Activated CD4-positive, alpha-beta memory T cell treated with anti-CD3 and anti-CD28 coated beads, Interleukin-2, amount 10 ng/mL, durations not matched to agents 7 days and 5 days (primary cell): Measurements from ENCODE around the gene KIAA0586. TPM values are rescaled to one million over a fixed set of nuclear protein-coding genes. Genes with fewer than 3 reads are reported as not detected.
"Not testable (repeated sequence)": the region's sequence is repeated elsewhere in the genome, so short reads cannot be mapped to it uniquely, and the experiment has no call there.

Experiments
- CTCF ChIA-PET: fragments of 350-600 bp; sonication (Branson Sonifier 250); formaldehyde crosslinking; loops from one replicate; lab custom pipeline; 2021; ENCODE audit warnings: antibody characterized with exemption, inconsistent platforms; lab: Charles Lee
- POLR2A ChIA-PET: fragments of 350-600 bp; sonication (Branson Sonifier 250); formaldehyde crosslinking; loops from one replicate; lab custom pipeline; 2021; ENCODE audit warnings: antibody characterized with exemption; lab: Charles Lee
- DNase-seq: peaks from one replicate; pipeline ENCODE4 v3.0.0-alpha.2; 2020
- H3K27ac Mint-ChIP-seq: one replicate; pipeline ENCODE4 v1.8.0; 2021; ENCODE audit warnings: mild to moderate bottlenecking, mixed read lengths
- H3K27me3 Mint-ChIP-seq: one replicate; pipeline ENCODE4 v1.8.0; 2021; ENCODE audit warnings: mixed read lengths
- H3K36me3 Mint-ChIP-seq: one replicate; pipeline ENCODE4 v1.8.0; 2021; ENCODE audit warnings: low read depth, mixed read lengths
- H3K4me1 Mint-ChIP-seq: one replicate; pipeline ENCODE4 v1.8.0; 2021; ENCODE audit warnings: mixed read lengths
- H3K4me3 Mint-ChIP-seq: one replicate; pipeline ENCODE4 v1.8.0; 2021; ENCODE audit warnings: mild to moderate bottlenecking, mixed read lengths
- H3K9me3 Mint-ChIP-seq: one replicate; pipeline ENCODE4 v1.8.0; 2021; ENCODE audit warnings: mixed read lengths
- total RNA-seq, 2 experiments: library from RNA; stranded (reverse); gene quantifications; one replicate each; pipeline ENCODE4 v1.2.3, GENCODE V29; 2021

The KIAA0586 gene
- total RNA-seq, 2 experiments from 2014 or later, result 31.7 to 34.6 TPM

DNA sequence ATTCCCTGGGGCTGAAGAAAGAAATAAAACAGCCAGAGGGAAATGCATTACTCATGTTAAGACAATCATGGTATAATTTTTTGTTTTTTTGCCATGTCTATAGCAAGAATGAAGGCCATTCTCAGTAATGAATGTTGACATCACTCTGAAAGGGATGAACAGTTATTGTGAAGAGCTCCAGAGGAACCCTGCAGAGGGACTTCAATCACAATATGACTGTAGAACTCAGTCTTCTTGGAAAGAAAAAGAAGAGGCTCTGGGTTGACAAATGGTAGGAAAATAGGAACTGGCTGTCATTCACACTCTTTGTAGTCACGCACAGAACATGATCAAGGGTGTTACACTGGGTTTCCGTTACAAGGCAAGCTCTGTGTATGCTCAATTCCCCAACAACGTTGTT is 136.5 kb downstream of the KIAA0586 start:
- DNase-seq, result no peak
- H3K4me3 Mint-ChIP-seq, result no peak overlapping the region
- ChIA-PET POLR2A (no interaction called here), CTCF (no interaction called here)
- no peaks in the 10 kb centered on the region for H3K4me1 Mint-ChIP-seq
- H3K9me3 Mint-ChIP-seq, result no peaks in the 10 kb centered on the region
- H3K27me3 Mint-ChIP-seq, result no peaks in the 10 kb centered on the region
- no peak overlapping the region for H3K27ac Mint-ChIP-seq
- no peaks in the 10 kb centered on the region for H3K36me3 Mint-ChIP-seq

DNA sequence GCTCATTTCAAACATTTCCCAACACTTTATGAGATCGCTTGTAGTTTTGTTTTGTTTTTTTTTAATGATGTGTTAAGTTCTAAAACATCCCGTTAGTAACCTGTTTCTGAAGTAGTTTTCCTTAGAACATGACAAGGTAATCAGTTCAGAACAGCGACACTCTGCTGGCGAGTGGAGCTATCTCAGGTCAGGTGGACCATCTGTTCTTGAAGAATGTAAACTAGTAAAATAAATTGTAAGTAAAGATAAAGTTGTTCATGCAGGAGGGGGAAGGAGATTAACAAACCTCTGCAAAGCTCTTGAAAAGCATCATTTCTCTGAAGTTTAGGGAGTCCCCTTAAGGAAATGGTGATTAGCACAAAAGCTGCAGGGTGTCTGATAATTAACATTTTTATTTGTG is 138.3 kb downstream of the KIAA0586 start:
- POLR2A ChIA-PET, result no interaction called here
- no peaks in the 10 kb centered on the region for H3K9me3 Mint-ChIP-seq

GRCh38 chr14:58566979-58567378 is 139.5 kb downstream of the KIAA0586 start:
- Mint-ChIP-seq H3K9me3 (no peaks in the 10 kb centered on the region), H3K27me3 (no peaks in the 10 kb centered on the region), H3K4me1 (peaks cover 7% of the 10 kb centered on the region), H3K36me3 (no peaks in the 10 kb centered on the region), H3K4me3 (no peak overlapping the region), H3K27ac (no peak overlapping the region)
- DNase-seq, result no peak
- POLR2A ChIA-PET, result no interaction called here
- CTCF ChIA-PET, result no interaction called here

More for the DNA sequence above, 138.3 kb downstream of the KIAA0586 start:
- Mint-ChIP-seq H3K27ac (no peak overlapping the region), H3K4me3 (no peak overlapping the region), H3K36me3 (no peaks in the 10 kb centered on the region), H3K27me3 (no peaks in the 10 kb centered on the region), H3K4me1 (peaks cover 1% of the 10 kb centered on the region)
- CTCF ChIA-PET, result no interaction called here
- no peak for DNase-seq

DNA sequence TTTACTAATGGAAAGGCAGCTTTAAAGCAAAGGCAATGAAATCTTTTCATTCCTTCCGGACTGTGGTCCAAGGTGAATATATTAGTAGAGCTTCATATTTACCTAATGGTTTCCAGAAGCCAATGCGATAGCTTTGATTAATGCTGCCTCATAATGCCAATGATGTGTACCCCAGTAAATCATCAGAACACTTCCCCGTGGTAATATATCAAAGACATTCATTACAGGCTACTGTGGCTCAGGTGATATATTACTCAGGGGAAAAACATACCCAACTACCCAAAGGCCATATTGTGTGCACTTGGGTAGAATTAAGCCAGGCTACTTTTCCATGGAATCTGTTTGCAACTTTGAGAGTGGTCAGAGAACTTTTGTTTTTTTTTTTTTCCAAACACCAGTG is 140.8 kb downstream of the KIAA0586 start:
- Mint-ChIP-seq H3K27me3 (no peaks in the 10 kb centered on the region), H3K9me3 (no peaks in the 10 kb centered on the region), H3K4me1 (peaks cover 13% of the 10 kb centered on the region), H3K27ac (no peak overlapping the region), H3K4me3 (no peak overlapping the region), H3K36me3 (no peaks in the 10 kb centered on the region)
- CTCF ChIA-PET, result no interaction called here
- DNase-seq, result no peak
- POLR2A ChIA-PET, result no interaction called here

GRCh38 chr14:58571256-58571655 is 143.7 kb downstream of the KIAA0586 start:
- Mint-ChIP-seq H3K9me3 (no peaks in the 10 kb centered on the region), H3K4me1 (peaks cover 13% of the 10 kb centered on the region), H3K27me3 (no peaks in the 10 kb centered on the region), H3K4me3 (no peak overlapping the region), H3K27ac (no peak overlapping the region), H3K36me3 (no peaks in the 10 kb centered on the region)
- CTCF ChIA-PET, result no interaction called here
- no peak for DNase-seq
- POLR2A ChIA-PET, result no interaction called here

- Mint-ChIP-seq H3K4me3 (no peak overlapping the region), H3K27me3 (no peaks in the 10 kb centered on the region), H3K4me1 (peaks cover 13% of the 10 kb centered on the region), H3K9me3 (no peaks in the 10 kb centered on the region), H3K27ac (peak overlapping the region; percentile 30), H3K36me3 (no peaks in the 10 kb centered on the region)
- CTCF ChIA-PET, result no interaction called here
- DNase-seq, result peak; percentile 30
- POLR2A ChIA-PET, result no interaction called here
Observed at GRCh38 chr14:58571769-58572472, 144.4 kb downstream of the KIAA0586 start.

DNA sequence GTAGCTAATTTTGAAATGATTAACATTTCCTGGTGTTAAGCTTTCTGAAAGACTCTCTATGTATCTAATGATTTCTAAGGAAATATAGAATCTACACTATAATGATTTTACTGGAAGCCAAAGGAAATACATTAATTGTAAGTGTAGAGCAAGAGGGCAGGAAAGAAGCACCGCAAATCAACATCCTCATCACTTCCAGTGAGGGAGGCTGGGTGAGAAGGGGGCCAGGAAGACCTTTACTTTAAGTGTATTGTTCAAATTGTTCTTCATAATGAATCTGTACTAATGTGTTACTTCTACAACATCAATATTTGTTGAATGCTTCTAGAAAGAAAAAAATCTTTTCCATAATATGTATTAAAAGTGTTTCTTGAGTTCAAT is 144.9 kb downstream of the KIAA0586 start:
- ChIA-PET POLR2A (no interaction called here), CTCF (no interaction called here)
- Mint-ChIP-seq H3K9me3 (no peaks in the 10 kb centered on the region), H3K27ac (no peak overlapping the region), H3K27me3 (no peaks in the 10 kb centered on the region), H3K4me3 (no peak overlapping the region), H3K4me1 (peaks cover 13% of the 10 kb centered on the region), H3K36me3 (no peaks in the 10 kb centered on the region)
- DNase-seq, result no peak

DNA sequence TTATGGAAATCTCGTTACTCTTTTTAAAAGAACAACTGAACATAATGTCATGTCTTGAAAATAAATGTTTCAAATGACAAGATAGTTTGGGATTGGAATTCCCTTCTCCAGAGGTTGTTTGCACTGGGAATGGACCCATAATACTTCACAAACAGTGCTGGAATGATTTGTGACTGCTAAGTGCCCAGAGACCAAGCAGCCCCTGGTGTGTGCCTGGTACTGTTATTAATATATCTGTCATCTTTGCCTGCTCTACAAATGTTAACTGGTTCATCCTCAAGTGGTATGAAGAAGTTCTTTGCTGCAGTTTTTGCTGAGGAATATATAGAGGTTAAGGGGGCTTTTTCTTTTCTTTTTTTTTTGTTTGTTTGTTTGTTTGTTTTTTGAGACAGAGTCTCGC is 145.3 kb downstream of the KIAA0586 start:
- Mint-ChIP-seq H3K4me3 (no peak overlapping the region), H3K27ac (no peak overlapping the region), H3K27me3 (no peaks in the 10 kb centered on the region), H3K4me1 (peaks cover 13% of the 10 kb centered on the region), H3K36me3 (no peaks in the 10 kb centered on the region), H3K9me3 (no peaks in the 10 kb centered on the region)
- CTCF ChIA-PET, result no interaction called here
- POLR2A ChIA-PET, result no interaction called here
- DNase-seq, result no peak

DNA sequence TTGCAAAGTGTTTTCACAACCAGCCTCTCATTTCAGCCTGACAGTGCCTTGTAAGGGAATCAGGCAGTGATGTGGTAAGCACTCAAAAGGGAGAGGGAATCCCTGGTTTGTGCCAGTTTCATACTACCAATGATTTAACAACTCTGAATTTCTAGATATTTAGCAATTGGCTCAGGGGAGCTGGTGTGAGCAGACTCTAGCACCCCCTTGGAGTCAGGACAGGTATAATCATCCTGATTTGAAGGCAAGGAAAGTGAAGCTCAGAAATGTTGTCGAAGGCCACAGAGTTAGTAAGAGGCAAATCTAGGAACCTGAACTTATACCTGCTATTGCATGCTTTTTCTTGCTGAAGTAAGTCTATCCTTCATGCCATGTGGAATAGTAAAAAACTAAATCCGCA is 147.1 kb downstream of the KIAA0586 start:
- DNase-seq, result no peak
- Mint-ChIP-seq H3K36me3 (no peaks in the 10 kb centered on the region), H3K9me3 (no peaks in the 10 kb centered on the region), H3K27ac (no peak overlapping the region), H3K4me3 (no peak overlapping the region), H3K27me3 (no peaks in the 10 kb centered on the region), H3K4me1 (peaks cover 13% of the 10 kb centered on the region)
- POLR2A ChIA-PET, result no interaction called here
- CTCF ChIA-PET, result no interaction called here

- H3K9me3 Mint-ChIP-seq, result no peaks in the 10 kb centered on the region
- ChIA-PET CTCF (no interaction called here), POLR2A (no interaction called here)
- peaks cover 12% of the 10 kb centered on the region for H3K4me1 Mint-ChIP-seq
- no peaks in the 10 kb centered on the region for H3K36me3 Mint-ChIP-seq
- H3K27me3 Mint-ChIP-seq, result peaks cover 2% of the 10 kb centered on the region
- H3K27ac Mint-ChIP-seq, result no peak overlapping the region
- no peak for DNase-seq
- H3K4me3 Mint-ChIP-seq, result no peak overlapping the region
Observed at GRCh38 chr14:58575956-58576355, 148.4 kb downstream of the KIAA0586 start.

DNA sequence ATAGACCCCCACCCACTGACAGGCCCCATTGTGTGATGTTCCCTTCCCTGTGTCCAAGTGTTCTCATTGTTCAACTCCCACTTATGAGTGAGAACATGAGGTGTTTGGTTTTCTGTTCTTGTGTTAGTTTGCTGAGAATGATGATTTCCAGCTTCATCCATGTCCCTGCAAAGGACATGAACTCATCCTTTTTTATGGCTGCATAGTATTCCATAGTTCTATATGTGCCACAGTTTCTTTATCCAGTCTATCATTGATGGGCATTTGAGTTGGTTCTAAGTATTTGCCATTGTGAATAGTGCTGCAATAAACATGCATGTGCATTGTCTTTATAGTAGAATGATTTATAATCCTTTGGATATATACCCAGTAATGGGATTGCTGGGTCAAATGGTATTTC is 152.5 kb downstream of the KIAA0586 start:
- H3K4me1 Mint-ChIP-seq, DNase-seq, H3K4me3 Mint-ChIP-seq, POLR2A ChIA-PET, H3K36me3 Mint-ChIP-seq, H3K27me3 Mint-ChIP-seq, H3K27ac Mint-ChIP-seq, CTCF ChIA-PET, H3K9me3 Mint-ChIP-seq: not testable (repeated sequence)

DNA sequence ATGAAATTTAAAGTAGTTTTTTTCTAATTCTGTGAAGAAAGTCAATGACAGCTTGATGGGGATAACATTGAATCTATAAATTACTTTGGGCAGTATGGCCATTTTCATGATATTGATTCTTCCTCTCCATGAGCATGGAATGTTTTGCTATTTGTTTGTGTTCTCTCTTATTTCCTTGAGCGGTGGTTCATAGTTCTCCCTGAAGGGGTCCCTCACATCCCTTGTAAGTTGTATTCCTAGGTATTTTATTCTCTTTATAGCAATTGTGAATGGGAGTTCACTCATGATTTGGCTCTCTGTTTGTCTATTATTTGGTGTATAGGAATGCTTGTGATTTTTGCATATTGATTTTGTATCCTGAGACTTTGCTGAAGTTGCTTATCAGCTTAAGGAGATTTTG is 153.9 kb downstream of the KIAA0586 start:
- DNase-seq, CTCF ChIA-PET, H3K27ac Mint-ChIP-seq, H3K4me1 Mint-ChIP-seq, H3K4me3 Mint-ChIP-seq, H3K36me3 Mint-ChIP-seq, H3K27me3 Mint-ChIP-seq, H3K9me3 Mint-ChIP-seq, POLR2A ChIA-PET: not testable (repeated sequence)

GRCh38 chr14:58584383-58584782 is 156.9 kb downstream of the KIAA0586 start:
- Mint-ChIP-seq H3K4me3 (no peak overlapping the region), H3K4me1 (no peaks in the 10 kb centered on the region), H3K27ac (no peak overlapping the region), H3K9me3 (peaks cover 2% of the 10 kb centered on the region), H3K36me3 (no peaks in the 10 kb centered on the region), H3K27me3 (peaks cover 3% of the 10 kb centered on the region)
- POLR2A ChIA-PET, result no interaction called here
- CTCF ChIA-PET, result no interaction called here
- DNase-seq, result no peak

- H3K9me3 Mint-ChIP-seq, result peaks cover 2% of the 10 kb centered on the region
- H3K36me3 Mint-ChIP-seq, result no peaks in the 10 kb centered on the region
- H3K27me3 Mint-ChIP-seq, result peaks cover 1% of the 10 kb centered on the region
- CTCF ChIA-PET, result no interaction called here
- no peaks in the 10 kb centered on the region for H3K4me1 Mint-ChIP-seq
- H3K4me3 Mint-ChIP-seq, result no peak overlapping the region
- POLR2A ChIA-PET, result no interaction called here
- H3K27ac Mint-ChIP-seq, result no peak overlapping the region
- DNase-seq, result no peak
Observed at GRCh38 chr14:58587271-58587670, 159.8 kb downstream of the KIAA0586 start.
